ENCODE measurements around the gene QTRT2.

- TF ChIP-seq CTCF (IDR thresholded peaks at IDR 0.05) (no peak), REST (IDR thresholded peaks at IDR 0.05; ENCODE audit: insufficient read depth in 1 of 2, low read depth in 2 of 2, low read length in 1 of 2) (no peak), POLR2AphosphoS5 (IDR thresholded peaks at IDR 0.05; ENCODE audit: low read depth, low read length) (no peak), TCF7L2 (IDR thresholded peaks at IDR 0.05; ENCODE audit: low read depth, low read length) (no peak)
Measured at GRCh38 chr3:114057011-114057347, 442 bp downstream of the QTRT2 start.

Data from Panc1 (cell line).